ENCODE results near the gene DCTPP1.

DNA sequence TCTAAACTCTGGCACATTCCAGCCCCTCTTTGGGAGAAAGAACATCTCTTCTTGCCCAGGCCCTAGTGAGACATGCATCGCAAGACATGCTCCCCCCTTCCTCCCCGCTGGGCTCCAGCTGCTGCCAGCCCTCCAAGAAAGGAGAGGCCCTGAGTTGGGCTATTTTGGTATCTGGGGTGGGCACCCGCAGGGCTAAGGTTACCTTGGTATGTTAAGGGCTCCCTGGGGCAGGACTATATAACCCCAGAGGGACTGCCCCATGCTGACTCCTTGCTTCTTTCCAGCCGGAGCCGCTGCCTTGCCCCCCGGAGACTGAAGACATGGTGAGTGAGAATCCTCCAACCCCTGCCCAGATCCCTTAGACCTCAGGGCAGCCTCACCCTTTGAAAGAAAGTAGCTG lies 55.3 kb downstream of the DCTPP1 start, which contains the start of gene MYL11:
- TF ChIP-seq, protein P1, sequence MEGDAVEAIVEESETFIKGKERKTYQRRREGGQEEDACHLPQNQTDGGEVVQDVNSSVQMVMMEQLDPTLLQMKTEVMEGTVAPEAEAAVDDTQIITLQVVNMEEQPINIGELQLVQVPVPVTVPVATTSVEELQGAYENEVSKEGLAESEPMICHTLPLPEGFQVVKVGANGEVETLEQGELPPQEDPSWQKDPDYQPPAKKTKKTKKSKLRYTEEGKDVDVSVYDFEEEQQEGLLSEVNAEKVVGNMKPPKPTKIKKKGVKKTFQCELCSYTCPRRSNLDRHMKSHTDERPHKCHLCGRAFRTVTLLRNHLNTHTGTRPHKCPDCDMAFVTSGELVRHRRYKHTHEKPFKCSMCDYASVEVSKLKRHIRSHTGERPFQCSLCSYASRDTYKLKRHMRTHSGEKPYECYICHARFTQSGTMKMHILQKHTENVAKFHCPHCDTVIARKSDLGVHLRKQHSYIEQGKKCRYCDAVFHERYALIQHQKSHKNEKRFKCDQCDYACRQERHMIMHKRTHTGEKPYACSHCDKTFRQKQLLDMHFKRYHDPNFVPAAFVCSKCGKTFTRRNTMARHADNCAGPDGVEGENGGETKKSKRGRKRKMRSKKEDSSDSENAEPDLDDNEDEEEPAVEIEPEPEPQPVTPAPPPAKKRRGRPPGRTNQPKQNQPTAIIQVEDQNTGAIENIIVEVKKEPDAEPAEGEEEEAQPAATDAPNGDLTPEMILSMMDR (IDR thresholded peaks at IDR 0.05): no peak
- TF ChIP-seq POLR2A (IDR thresholded peaks at IDR 0.05): no peak
